GM19324 (cell line): ENCODE data around the gene SNRNP48.

ENCODE experiments used
- ATAC-seq: cut with Tn5 transposase; IDR thresholded peaks from one replicate; pipeline ENCODE4 v1.9.1; 2021; ENCODE audit warnings: mild to moderate bottlenecking, moderate library complexity; ENCODE audit not compliant: unreplicated experiment, low FRiP score

The SNRNP48 gene

DNA sequence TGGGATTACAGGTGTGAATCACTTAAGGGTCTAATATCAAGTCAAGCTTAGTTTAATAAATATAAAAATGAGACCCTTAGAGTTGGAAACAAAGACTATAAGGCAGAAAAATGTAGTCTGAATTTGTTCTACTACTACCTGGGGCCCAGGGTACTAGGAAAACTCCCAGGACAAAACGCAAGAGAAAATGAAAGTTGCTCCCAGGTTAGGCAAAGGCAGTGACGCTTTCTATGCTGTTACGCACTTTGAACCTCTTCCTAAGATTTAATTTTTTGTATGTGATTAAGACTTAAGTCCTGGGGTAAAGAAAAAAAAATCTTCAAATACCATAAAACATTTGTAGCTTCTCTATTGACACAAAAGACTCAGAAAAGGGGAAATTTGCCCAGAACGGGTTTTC lies 31.2 kb upstream of the SNRNP48 start:
- no peak for ATAC-seq

DNA sequence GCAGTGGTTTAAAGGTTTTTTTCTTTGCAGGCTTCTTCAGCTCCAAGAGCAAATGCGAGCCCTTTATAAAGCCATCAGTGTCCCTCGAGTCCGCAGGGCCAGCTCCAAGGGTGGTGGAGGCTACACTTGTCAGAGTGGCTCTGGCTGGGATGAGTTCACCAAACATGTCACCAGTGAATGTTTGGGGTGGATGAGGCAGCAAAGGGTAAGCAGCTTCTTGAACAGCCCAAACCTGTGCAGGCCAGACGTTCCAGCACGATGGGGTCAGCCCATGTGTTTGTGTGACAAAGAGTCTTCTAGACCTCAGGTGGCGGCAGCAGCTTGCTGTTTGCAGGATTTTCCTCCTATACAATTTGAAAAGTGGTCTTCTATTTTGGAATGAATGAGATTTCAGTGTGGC lies 30.8 kb upstream of the SNRNP48 start:
- no peak for ATAC-seq

DNA sequence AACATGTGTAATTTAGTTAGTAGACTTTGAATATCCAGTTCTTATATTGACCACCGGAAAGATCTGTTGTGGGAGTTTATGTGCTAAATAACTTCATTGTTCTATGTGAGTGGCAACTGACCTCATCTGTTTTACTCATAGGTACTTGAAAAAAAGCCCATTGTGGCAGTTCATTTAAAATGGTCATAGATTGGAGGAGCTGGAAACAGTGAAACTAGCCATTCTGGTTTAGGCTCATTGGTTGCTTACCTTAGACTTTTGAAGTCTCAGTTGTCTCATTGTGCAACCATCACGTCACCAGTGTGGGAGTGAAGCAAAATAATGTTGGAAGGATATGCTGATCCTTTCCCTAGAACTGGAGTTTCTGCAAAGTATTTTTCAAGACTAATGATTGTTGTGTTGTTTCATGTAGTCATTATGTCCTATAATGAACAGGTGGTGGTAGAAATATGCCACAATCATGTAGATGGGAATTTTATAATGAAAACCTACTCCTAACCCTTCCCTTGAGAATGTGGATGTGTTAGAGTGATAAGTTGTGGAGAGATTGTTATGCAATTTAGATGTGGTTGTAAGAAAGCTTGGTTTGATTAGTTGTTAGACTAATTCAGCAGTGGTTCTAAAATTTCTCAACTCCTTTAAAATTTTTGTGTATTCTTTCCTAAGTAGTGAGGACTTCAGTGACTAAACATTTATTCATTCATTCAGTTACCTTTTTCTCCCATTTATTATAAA lies 30.2 kb upstream of the SNRNP48 start:
- no peak for ATAC-seq

DNA sequence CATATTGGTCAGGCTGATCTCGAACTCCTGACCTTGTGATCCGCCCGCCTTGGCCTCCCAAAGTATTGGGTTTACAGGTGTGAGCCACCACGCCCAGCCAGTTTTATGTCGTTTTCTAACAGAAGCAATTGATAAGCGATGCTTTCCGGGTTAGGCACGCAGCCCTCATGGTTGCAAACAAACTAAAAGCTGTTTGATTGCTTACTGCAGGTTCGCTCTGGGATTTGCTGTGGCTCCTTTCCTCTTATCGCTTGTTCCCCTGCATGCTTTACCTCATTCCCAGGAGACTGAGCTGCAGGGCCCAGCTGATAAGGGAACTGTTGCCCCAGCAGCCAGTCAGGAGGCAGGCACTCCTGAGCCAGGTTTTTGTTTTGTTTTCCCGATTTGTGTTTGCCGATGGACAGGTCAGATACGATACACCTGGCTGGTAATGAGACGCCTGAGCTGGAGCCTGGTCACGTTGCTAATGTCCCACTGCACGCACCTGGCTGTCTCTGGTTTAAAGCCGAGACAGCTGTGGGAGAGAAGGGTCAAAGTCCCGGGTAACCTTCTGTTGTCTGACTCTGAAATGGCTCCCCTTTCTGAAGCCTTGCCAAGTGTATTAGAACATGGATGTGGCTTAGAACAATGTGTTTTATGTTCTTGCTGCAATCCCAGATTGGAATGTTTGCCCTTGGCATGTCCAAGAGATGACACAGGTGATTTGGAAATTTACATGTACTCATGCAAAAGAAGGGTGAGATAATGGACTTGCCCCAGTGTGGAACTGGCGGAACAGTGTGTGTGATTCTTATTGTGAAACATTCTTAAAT lies 28.6 kb upstream of the SNRNP48 start:
- no peak for ATAC-seq

DNA sequence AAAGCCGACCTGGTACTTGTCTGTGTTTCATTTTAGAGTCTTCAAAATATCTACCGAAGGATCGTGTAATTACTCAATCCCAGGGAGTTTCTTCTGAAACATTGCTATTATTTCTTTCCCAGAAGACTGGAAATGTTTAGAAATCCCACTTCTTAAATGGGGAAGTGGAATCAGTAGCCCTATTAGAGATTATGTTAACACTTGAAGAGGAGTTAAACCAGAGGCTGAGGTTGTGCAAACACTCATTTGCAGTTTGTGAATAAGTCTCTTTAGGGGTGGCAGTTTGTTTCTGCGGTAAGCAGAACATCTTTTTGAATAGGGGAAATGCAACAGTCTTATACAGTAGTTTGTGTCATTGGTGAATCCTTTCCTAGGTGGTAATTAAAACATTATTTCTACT lies 27.2 kb upstream of the SNRNP48 start:
- ATAC-seq: no peak

DNA sequence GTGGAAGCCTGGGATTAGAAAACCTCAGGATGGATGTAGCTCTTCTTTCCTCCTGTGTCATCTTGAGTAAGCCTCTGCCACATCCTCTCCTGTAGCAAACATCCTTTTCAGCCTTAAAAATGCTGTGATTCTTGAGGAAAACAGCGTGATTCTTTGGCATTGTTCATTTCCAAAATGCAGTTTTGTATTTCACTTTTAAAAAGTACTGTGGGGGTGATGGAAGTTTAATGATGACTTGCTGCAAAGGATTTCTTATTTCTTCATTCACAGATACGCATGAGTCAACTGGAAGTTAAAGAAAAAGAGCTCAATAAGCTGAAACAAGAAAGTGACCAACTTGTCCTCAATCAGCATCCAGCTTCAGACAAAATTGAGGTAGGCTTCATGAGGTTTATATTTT lies 23.9 kb upstream of the SNRNP48 start:
- ATAC-seq: no peak

DNA sequence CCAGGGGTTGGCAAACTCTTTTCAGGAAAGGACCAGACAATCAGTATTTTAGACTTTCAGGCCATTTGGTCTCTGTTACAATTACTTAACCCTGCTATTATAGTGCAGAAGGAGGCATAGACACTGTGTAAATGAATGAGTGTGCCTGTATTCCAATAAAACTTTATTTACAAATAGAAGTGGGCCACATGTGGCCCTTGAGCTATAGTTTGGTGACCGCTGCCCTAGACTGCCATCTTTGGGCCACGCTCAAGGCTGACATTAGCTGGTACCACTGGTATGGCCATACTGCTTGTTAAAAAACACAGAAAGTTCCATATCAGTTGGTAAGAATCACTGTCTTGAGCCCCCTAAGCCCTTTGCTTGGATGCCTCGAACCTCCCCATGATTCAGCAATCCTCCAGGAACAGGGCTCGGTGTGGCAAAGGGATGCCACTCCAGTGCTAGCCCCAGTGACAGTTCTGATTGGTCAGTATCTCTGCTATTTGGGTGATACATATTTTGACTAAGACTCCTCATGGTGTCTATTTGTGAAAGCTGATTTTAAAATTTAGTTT lies 23.3 kb upstream of the SNRNP48 start:
- ATAC-seq: no peak

DNA sequence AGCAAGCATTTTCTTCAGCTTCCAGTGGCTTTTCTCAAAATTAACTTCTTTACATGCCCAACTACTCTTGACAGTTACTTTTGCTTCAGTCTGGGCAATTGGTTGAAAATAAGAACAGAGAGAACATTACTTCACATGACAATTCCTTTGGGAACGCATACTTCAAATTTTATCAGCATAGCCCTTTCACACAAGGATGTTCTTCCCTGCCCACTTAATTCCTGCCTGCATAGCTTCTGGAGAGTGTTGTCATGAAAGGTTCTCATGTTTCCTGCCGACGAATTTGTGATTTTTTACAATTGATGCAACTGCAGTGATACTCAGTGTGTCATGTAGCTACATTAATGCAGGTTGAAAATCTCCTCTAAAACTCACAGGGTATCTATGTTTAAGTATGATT lies 22.0 kb upstream of the SNRNP48 start:
- ATAC-seq: no peak

DNA sequence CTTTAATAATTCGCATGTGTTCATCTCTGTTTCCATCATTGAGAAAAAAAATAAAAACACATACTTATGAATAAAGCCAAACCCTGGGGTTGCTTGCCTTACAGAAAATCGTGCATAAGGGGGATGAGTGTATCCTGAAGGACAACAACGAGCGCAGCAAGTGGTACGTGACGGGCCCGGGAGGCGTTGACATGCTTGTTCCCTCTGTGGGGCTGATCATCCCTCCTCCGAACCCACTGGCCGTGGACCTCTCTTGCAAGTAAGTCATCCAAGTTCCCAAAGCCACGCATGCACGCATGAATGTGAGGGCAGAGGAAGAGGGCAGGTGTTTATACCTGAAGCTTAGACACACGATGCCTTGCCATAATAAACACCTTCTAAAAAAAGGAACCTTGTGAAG lies 20.9 kb upstream of the SNRNP48 start:
- ATAC-seq: no peak

DNA sequence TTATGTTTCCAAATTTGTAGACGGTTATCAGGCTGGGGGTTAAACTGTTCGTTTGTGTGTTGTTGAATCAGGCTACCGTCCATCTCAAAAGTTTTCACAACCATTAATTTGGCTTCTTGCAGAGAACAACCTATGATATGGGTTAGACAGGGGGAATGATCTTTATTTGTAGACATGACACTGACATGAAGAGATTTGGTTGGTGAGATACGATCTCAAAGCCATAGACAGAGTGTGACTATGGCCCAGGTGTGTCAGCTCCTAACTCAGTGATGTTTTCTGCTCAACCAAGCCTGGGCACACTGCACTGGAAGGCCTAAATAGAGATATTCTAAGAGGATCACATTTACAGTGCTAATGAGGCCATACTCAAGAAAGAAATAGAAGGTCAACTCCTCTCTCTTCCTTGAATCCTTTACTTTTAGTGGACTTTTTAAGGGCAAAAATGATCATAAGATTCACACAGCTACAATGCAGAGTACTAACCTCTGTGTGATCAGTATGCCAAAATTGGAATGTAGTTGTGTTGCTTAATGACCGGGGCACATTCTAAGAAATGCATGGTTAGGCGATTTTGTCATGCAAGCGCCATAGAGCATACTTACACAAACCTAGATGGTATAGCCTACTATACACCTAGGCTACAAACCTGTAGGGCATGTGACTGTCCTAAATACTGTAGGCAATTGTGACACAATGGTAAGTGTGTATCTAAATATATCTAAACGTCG lies 17.6 kb upstream of the SNRNP48 start:
- ATAC-seq: no peak

DNA sequence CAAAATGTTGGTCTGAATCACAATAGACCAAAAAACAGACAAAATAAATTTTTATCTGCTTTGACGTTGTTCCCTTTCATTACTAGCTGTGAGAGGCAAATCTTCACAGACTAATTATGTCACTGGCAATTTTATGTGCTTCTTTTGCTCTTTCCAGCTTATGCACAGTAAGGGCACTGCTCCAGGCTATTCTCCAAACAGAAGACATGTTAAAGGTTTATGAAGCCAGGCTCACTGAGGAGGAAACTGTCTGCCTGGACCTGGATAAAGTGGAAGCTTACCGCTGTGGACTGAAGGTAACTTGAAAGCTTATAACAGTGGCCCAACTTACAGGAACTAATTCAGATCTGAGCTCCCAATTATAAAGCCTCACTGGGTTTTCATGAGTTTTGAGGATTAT lies 15.5 kb upstream of the SNRNP48 start:
- ATAC-seq: no peak

DNA sequence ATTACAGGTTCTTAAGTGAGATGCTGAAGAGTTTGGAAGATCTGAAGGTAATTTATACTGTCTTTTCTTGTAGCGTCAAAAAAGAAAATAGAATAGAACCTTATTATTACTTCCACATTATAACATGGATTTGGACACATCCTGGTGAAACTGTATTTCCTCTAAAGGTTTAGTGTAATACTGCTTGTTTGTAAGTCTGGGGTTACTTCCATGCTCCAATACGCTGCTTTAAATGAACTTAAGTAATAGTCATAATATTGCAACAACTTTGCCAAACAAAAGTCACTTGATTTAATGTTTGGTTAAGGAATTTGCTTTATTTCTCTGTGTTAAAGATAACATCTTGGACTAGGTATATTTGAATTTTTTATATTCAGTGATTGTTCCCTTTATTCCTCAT lies 11.5 kb upstream of the SNRNP48 start:
- ATAC-seq: no peak

DNA sequence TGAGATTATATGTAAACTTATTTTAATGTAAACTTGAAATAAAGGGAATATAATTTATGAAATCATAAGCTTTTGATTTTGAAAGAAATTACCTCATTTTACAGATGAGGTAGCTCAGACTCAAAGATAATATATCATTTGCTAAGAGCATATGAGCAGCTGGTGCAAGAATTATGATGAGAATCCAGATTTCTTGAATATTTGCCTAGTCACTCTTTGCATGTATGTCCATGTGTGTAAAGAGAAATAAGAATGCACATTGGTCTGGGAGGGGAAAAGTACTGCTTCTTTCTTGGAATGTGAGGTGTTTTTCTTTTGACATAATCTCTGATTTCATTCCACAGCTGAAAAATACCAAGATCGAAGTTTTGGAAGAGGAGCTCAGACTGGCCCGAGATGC lies 11.1 kb upstream of the SNRNP48 start:
- no peak for ATAC-seq

DNA sequence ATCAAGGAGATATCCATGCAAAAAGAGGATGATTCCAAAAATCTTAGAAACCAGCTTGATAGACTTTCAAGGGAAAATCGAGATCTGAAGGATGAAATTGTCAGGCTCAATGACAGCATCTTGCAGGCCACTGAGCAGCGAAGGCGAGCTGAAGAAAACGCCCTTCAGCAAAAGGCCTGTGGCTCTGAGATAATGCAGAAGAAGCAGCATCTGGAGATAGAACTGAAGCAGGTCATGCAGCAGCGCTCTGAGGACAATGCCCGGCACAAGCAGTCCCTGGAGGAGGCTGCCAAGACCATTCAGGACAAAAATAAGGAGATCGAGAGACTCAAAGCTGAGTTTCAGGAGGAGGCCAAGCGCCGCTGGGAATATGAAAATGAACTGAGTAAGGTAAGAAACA lies 10.1 kb upstream of the SNRNP48 start:
- ATAC-seq: no peak

DNA sequence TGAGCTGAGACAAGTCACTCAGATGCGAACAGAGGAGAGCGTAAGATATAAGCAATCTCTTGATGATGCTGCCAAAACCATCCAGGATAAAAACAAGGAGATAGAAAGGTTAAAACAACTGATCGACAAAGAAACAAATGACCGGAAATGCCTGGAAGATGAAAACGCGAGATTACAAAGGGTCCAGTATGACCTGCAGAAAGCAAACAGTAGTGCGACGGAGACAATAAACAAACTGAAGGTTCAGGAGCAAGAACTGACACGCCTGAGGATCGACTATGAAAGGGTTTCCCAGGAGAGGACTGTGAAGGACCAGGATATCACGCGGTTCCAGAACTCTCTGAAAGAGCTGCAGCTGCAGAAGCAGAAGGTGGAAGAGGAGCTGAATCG lies 9.5 kb upstream of the SNRNP48 start:
- ATAC-seq: no peak

DNA sequence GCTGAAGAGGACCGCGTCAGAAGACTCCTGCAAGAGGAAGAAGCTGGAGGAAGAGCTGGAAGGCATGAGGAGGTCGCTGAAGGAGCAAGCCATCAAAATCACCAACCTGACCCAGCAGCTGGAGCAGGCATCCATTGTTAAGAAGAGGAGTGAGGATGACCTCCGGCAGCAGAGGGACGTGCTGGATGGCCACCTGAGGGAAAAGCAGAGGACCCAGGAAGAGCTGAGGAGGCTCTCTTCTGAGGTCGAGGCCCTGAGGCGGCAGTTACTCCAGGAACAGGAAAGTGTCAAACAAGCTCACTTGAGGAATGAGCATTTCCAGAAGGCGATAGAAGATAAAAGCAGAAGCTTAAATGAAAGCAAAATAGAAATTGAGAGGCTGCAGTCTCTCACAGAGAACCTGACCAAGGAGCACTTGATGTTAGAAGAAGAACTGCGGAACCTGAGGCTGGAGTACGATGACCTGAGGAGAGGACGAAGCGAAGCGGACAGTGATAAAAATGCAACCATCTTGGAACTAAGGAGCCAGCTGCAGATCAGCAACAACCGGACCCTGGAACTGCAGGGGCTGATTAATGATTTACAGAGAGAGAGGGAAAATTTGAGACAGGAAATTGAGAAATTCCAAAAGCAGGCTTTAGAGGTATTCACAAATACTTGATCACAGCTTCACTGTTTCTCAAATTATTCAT lies 8.9 kb upstream of the SNRNP48 start:
- no peak for ATAC-seq

DNA sequence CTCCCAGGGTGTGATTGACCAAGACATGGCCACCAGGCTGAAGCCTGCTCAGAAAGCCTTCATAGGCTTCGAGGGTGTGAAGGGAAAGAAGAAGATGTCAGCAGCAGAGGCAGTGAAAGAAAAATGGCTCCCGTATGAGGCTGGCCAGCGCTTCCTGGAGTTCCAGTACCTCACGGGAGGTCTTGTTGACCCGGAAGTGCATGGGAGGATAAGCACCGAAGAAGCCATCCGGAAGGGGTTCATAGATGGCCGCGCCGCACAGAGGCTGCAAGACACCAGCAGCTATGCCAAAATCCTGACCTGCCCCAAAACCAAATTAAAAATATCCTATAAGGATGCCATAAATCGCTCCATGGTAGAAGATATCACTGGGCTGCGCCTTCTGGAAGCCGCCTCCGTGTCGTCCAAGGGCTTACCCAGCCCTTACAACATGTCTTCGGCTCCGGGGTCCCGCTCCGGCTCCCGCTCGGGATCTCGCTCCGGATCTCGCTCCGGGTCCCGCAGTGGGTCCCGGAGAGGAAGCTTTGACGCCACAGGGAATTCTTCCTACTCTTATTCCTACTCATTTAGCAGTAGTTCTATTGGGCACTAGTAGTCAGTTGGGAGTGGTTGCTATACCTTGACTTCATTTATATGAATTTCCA lies 4.6 kb upstream of the SNRNP48 start:
- ATAC-seq: no peak

DNA sequence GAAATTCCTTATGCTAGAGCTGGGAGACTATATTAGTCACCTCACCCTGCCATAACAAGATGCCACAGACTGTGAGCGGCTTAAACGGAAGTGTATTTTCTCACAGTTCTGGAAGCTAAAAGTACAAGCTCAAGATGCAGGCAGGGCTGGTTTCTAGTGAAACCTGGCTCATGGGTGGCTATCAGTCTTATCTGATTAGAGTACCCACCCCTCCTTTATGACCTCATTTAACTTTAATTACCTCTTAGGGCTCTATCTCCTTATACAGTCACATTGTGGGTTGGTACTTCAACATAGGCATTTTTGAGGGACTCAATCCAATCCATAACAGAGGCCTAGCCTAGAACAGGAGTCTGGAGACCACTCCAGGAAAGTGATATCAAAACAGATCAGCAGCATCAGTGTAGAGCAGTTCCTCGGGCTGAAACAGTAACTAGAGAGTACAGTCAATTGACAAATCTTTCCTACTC lies 2.3 kb upstream of the SNRNP48 start:
- no peak for ATAC-seq

DNA sequence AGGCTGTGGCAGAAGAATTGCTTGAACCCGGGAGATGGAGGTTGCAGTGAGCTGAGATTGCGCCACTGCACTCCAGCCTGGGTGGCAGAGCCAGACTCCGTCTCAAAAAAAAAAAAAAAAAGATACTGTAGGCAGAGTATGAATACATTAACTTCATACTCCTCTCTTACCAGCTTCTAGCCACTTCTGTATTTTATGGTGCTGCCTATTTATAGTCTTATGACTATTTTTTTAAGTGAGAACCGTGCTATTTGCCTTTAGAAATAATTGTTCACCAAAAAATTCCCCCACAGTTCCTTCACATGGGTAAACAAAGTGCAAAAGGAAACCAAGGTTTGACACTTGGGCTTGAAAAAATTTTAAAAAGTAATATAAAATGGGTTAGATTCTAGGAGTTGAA lies 1.5 kb upstream of the SNRNP48 start:
- no peak for ATAC-seq

DNA sequence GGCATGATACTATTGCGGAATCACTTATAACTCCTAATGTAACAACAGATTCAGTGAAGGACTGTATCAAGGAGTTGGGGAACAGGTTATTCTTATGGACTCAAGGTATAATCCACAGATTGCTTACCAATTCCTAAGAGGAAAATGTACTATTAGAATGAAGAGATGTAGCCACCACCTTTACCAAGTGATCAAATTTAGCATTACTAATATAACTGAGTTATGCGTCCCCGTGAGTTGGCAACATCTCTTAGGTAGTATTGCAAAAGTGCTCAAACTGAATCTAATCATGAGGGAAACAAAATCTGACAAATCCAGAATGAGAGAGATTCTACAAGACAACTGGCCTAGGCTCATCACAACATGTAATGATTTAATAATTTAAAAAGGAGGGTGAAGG lies 777 bp upstream of the SNRNP48 start:
- no peak for ATAC-seq
